ENCODE data around the gene HERC2. TPM values are rescaled to one million over a fixed set of nuclear protein-coding genes. Genes with fewer than 3 reads are reported as not detected.

HERC2 gene
- total and polyA plus RNA-seq, 5 experiments from 2014 or later, result 7.9 to 46.4 (median 11.3) TPM

DNA sequence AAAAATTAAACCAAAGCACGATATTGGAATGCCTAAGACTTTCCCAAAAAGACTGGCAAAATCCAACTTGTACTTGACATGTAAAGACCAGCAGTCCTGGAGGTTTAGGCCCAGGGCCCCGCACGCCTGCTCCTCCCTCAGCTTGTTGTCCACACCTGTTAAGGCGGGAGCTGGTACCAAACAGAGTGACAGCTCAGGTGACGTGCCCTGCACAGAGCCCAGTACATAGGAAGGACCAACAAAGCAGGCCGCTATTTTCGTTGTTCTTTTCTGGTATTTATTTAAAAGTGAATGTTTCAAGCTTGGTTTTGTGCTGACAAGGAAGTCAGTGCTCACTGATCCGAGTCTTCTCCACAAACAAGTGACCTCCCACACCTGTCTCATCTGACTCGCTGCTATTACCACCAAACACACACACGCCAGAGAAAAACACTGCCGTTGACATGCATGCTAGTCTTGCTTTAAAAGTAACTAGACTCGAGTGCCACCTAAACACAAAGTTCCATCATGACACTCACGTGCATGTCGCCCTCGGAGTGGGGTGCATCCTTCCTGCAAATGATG lies 50.2 kb downstream of the HERC2 start:
- DNase-seq, result no peak
- H3K4me3 Mint-ChIP-seq, result no peak overlapping the region
- peaks cover 5 to 85% (median 32%) of the 10 kb centered on the region in 3 donors for H3K36me3 Mint-ChIP-seq
- no peak for ATAC-seq
- POLR2A ChIA-PET, result no interaction called here
- H3K9me3 Mint-ChIP-seq, result no peaks in the 10 kb centered on the region
- H3K27ac Mint-ChIP-seq, result no peak overlapping the region
- H3K4me1 Mint-ChIP-seq, result peaks cover 0 to 3% (median 0%) of the 10 kb centered on the region in 4 donors
- no peaks in the 10 kb centered on the region for H3K27me3 Mint-ChIP-seq

DNA sequence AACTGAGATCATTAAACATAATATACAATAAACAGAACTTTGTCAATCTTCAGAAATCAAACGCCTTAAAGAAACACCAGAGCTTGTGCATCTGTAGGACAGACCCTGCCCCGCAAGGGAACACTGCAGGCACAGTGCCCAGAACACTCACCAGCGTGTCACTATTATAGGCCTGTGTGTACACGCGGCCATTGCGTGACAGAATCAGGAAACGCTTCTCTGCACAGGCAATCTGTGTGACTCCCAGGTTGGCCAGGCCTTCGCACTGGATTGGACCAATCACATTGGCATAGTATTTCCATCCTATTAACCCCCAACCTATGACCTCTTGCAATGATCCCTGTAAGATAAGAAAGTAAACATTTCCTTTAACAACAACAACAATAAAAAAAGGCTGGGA lies 52.9 kb downstream of the HERC2 start:
- peaks cover 0 to 3% (median 0%) of the 10 kb centered on the region in 4 donors for H3K4me1 Mint-ChIP-seq
- ATAC-seq (no peak), DNase-seq (no peak)
- H3K36me3 Mint-ChIP-seq, result peaks cover 5 to 88% (median 41%) of the 10 kb centered on the region in 3 donors
- no peaks in the 10 kb centered on the region for H3K9me3 Mint-ChIP-seq
- H3K27me3 Mint-ChIP-seq, result no peaks in the 10 kb centered on the region
- H3K4me3 Mint-ChIP-seq, result no peak overlapping the region
- no peak overlapping the region for H3K27ac Mint-ChIP-seq
- POLR2A ChIA-PET, result no interaction called here

DNA sequence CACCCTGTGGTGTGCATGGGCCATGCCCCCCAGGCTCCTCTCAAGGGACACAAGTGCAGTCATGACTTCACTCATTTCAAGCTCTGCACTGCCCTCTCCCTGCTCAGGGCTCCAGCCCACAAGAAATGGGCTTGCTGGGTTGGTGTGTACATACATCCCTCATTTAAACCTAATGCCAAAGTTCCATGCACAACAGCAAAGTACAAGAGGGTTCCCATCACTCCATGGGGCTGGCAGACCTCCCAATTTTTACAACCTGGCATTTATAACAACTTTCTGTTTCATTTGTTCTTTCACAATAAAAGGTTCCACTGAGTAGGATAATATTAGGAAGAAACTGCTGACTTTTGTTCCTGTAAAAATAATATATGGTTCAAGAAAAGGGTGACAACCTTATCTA lies 54.3 kb downstream of the HERC2 start:
- ATAC-seq (no peak), DNase-seq (no peak)
- Mint-ChIP-seq H3K27ac (no peak overlapping the region), H3K36me3 (peaks cover 5 to 94% (median 47%) of the 10 kb centered on the region in 3 donors), H3K4me3 (no peak overlapping the region), H3K4me1 (peaks cover 0 to 4% (median under 1%) of the 10 kb centered on the region in 4 donors), H3K9me3 (no peaks in the 10 kb centered on the region), H3K27me3 (no peaks in the 10 kb centered on the region)
- POLR2A ChIA-PET, result no interaction called here

DNA sequence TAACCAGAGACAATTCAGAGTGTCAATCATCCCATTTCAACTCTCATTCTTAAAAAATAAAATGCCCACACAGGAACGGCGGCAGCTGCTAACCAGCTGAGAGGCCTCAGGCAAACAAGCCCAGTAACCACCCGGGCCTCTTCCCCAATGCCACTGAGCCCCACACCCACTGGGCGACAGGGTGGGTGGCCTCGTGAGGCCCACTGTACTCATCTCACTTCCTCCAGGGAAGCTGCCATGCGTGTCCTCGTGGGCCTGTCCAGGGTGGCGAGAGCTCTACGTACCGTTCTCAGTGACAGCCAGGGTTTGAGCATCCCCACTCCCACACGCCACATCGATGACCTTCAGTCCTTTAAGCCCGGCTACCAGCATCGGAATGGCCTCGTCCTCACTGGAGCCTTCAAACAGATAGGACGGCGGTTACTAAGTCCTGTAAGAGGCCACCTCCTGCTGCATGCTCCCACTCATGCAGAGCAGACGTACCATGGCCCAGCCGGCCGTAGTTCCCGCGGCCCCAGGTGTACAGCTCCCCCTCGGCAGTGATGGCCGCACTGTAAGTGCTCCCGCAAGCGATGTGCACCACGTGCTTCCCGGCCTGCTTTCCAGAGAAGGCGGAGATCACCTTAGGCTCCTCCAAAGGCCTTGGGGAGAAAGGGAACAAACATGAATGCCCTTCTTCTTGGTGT lies 56.5 kb downstream of the HERC2 start:
- H3K27ac Mint-ChIP-seq, result no peak overlapping the region
- no peaks in the 10 kb centered on the region for H3K9me3 Mint-ChIP-seq
- H3K36me3 Mint-ChIP-seq, result peaks cover 5 to 94% (median 46%) of the 10 kb centered on the region in 3 donors
- DNase-seq (no peak), ATAC-seq (no peak)
- peaks cover 6 to 22% (median 10%) of the 10 kb centered on the region in 4 donors for H3K4me1 Mint-ChIP-seq
- no peak overlapping the region for H3K4me3 Mint-ChIP-seq
- POLR2A ChIA-PET, result no interaction called here
- no peaks in the 10 kb centered on the region for H3K27me3 Mint-ChIP-seq

DNA sequence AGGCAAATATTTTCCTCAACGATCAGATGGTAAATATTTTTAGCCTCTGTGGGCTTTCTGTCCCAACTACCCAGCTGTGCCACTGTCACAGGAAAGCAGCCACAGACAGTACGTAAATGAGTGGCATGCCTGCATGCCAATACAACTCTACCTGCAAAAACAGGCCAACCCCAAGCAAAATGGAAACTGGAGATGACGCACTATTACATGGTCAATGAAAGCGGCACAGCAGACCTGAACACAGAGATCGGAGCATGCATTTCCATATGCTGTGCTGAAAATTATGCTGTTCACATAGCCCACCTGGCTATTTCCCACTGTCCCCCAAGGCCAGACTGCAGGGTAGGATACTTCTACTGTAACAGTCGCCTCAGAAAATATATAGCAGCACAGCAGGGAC lies 57.8 kb downstream of the HERC2 start:
- Mint-ChIP-seq H3K4me3 (no peak overlapping the region), H3K9me3 (no peaks in the 10 kb centered on the region), H3K36me3 (peaks cover 5 to 96% (median 43%) of the 10 kb centered on the region in 3 donors), H3K4me1 (peaks cover 6 to 25% (median 10%) of the 10 kb centered on the region in 4 donors), H3K27ac (no peak overlapping the region), H3K27me3 (no peaks in the 10 kb centered on the region)
- DNase-seq (no peak), ATAC-seq (no peak)
- POLR2A ChIA-PET, result no interaction called here

DNA sequence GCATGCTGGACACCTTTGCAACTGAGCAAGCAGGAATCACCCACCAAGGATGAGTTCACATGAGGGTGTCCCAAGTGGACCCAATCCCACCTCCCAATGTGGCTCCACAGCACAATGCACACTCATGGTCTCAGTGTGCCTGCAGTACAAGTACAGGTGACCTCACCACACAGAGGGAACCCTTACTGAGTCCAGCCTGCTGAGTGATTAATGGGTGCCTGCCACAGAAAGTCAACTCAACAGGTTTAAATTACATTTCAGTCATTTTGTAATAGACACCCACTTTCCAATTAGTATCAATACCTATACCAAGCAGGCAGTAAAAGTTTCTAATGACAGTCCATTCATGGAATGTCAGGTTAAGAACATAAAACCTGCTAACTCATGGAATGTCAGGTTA lies 59.5 kb downstream of the HERC2 start:
- Mint-ChIP-seq H3K27ac (peak overlapping the region in 2 of 10 donors; percentile 36 to 46), H3K36me3 (peaks cover 0 to 92% (median 33%) of the 10 kb centered on the region in 3 donors), H3K9me3 (no peaks in the 10 kb centered on the region), H3K4me3 (no peak overlapping the region), H3K4me1 (peaks cover 6 to 25% (median 11%) of the 10 kb centered on the region in 4 donors), H3K27me3 (no peaks in the 10 kb centered on the region)
- POLR2A ChIA-PET, result no interaction called here
- DNase-seq (no peak), ATAC-seq (no peak)

DNA sequence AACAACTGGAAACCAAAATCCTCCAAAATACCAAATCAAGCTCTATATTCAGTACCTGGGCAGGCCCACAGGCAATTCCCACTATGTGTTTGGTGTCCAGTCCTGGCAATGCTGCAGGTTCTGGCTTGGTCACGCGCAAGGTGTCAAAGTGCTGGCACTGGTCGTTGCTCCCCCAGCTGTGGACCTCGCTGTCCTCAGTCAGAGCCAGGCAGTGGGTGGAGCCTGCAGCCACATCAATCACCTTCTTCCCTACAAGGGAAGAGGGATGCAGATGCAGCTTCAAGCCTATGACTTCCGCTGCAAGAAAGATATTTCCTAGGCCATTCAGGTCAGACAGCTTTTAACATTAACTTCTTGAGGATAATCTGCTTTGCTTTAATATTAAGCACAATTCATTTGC lies 61.3 kb downstream of the HERC2 start:
- Mint-ChIP-seq H3K27ac (peak overlapping the region in 5 of 10 donors; percentile 5 to 65 (median 29)), H3K36me3 (peaks cover under 1 to 94% (median 27%) of the 10 kb centered on the region in 3 donors)
- DNase-seq, result no peak

DNA sequence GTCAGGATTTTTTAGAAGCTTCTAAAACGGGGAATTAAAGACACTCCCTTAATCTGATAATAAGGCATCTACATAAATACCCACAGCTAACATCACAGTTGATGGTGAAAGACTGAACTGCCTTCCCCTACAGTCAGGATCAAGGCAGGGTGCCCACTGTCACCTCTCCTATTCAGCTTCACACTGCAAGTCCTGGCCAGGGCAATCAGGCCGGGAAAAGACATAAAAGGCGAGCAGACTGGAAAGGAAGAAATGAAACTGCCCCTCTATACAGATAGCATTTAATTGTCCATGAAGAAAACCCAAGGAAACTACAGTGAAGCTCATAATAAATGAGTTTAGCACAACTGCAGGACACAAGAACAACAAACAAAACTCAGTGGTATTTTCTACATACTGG lies 61.7 kb downstream of the HERC2 start:
- H3K4me1 Mint-ChIP-seq, result peaks cover 6 to 25% (median 12%) of the 10 kb centered on the region in 4 donors
- peaks cover 4 to 94% (median 29%) of the 10 kb centered on the region in 3 donors for H3K36me3 Mint-ChIP-seq
- H3K4me3 Mint-ChIP-seq, result no peak overlapping the region
- ATAC-seq (no peak), DNase-seq (no peak)
- H3K27ac Mint-ChIP-seq, result peak overlapping the region in 3 of 10 donors; percentile 29 to 65 (median 38)
- POLR2A ChIA-PET, result no interaction called here
- no peaks in the 10 kb centered on the region for H3K27me3 Mint-ChIP-seq
- no peaks in the 10 kb centered on the region for H3K9me3 Mint-ChIP-seq

More for the DNA sequence above, 61.3 kb downstream of the HERC2 start:
- H3K9me3 Mint-ChIP-seq, result no peaks in the 10 kb centered on the region
- ATAC-seq, result no peak
- H3K4me3 Mint-ChIP-seq, result no peak overlapping the region
- peaks cover 6 to 25% (median 12%) of the 10 kb centered on the region in 4 donors for H3K4me1 Mint-ChIP-seq
- POLR2A ChIA-PET, result no interaction called here
- no peaks in the 10 kb centered on the region for H3K27me3 Mint-ChIP-seq

DNA sequence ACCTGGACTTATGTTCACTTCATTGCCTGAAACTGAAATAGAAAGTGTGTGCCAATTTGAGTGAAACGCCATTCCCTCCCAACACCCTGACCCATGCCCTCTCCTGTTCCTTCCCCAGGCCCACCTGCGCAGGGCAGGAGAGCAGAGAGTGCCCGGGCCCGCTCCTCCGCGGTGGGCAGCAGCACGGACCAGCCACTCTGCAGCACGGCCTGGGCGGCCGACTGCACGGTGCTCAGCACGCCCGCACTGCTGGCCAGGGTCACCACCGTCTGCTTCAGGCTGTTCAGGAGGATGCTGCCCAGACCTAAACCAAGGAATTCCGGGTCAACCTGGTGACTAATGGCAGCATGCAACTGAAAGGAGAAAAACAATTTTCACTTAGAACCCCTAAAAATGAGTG lies 66.0 kb downstream of the HERC2 start:
- H3K4me1 Mint-ChIP-seq, result peaks cover 0 to 8% (median 4%) of the 10 kb centered on the region in 4 donors
- H3K36me3 Mint-ChIP-seq, result peaks cover 21 to 87% (median 40%) of the 10 kb centered on the region in 3 donors
- H3K9me3 Mint-ChIP-seq, result no peaks in the 10 kb centered on the region
- no peak overlapping the region for H3K27ac Mint-ChIP-seq
- no peak overlapping the region for H3K4me3 Mint-ChIP-seq
- ATAC-seq (no peak), DNase-seq (no peak)
- POLR2A ChIA-PET, result no interaction called here
- H3K27me3 Mint-ChIP-seq, result no peaks in the 10 kb centered on the region

DNA sequence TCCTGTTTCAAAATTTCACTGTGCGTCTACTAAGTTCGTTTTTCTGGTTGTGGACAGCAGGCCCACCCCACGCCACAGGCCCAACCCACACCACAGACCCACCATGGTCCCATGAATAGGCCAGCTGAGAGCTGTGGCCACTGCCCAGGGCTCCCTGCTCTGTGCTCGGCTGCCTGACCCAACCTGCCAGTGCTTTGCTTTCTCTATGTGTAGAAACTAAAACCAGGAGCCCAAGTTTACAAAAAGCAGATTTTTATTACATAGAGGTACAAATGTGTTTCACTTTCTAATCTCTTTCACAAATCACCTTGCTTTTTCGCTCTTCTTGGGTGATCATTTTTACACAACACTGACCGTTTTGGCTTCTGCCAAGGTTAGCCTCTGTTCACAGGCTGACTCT lies 69.1 kb downstream of the HERC2 start:
- H3K36me3 Mint-ChIP-seq, result peaks cover 37 to 84% (median 57%) of the 10 kb centered on the region in 3 donors
- ATAC-seq (no peak), DNase-seq (no peak)

DNA sequence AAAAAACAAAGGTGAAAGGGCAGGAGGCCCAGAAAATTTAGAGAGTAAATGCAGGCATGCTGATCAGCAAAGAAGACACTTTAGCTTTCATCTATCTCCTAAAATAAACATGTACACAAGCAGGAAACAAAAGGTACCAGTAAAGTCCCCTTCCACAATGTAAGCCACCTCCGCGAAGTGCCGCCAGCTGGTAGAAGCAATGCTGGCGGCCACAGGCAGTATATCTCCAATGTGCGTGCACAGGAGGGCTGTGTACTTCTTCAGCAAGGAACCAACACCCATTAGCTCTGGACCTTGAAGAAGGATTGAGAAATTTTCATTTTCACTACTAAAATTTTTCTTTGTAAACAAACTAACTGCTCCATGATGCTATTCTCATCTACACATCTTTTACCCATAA lies 75.4 kb downstream of the HERC2 start:
- H3K9me3 Mint-ChIP-seq, result peaks cover 0 to 21% (median 5%) of the 10 kb centered on the region in 9 donors
- no peak for DNase-seq
- H3K36me3 Mint-ChIP-seq, result peaks cover 33 to 88% (median 66%) of the 10 kb centered on the region in 3 donors
- peaks cover 0 to 4% (median 0%) of the 10 kb centered on the region in 4 donors for H3K4me1 Mint-ChIP-seq
- no peak overlapping the region for H3K4me3 Mint-ChIP-seq
- no peak for ATAC-seq
- H3K27ac Mint-ChIP-seq, result peak overlapping the region in 1 of 10 donors; percentile 66
- POLR2A ChIA-PET, result no interaction called here
- no peaks in the 10 kb centered on the region for H3K27me3 Mint-ChIP-seq

More for the DNA sequence above, 69.1 kb downstream of the HERC2 start:
- H3K27ac Mint-ChIP-seq, result no peak overlapping the region
- POLR2A ChIA-PET, result no interaction called here
- no peak overlapping the region for H3K4me3 Mint-ChIP-seq
- peaks cover 0 to 10% (median 0%) of the 10 kb centered on the region in 9 donors for H3K9me3 Mint-ChIP-seq
- peaks cover 0 to 5% (median 0%) of the 10 kb centered on the region in 4 donors for H3K4me1 Mint-ChIP-seq
- no peaks in the 10 kb centered on the region for H3K27me3 Mint-ChIP-seq

DNA sequence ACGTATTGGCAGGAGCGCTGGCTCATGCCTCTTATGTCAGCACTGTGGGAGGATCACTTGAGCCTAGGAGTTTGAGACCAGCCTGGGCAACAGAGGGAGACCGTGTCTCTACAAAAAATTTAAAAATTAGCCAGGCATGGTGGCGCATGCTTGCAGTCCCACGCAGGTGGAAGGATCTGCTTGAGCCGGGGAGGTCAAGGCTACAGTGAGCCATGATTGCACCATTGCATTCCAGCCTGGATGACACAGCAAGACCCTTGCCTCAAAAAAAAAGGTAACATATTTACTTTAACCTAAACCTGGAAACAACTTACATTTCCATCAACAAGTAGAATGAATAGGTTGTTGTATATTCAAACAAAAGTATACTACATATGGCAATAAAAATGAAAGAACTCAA lies 78.1 kb downstream of the HERC2 start:
- H3K36me3 Mint-ChIP-seq, result peaks cover 27 to 88% (median 70%) of the 10 kb centered on the region in 3 donors
- H3K9me3 Mint-ChIP-seq, result peaks cover 0 to 13% (median 5%) of the 10 kb centered on the region in 9 donors
- no peak overlapping the region for H3K27ac Mint-ChIP-seq
- POLR2A ChIA-PET, result no interaction called here
- H3K4me3 Mint-ChIP-seq, result no peak overlapping the region
- no peaks in the 10 kb centered on the region for H3K27me3 Mint-ChIP-seq
- DNase-seq (no peak), ATAC-seq (no peak)
- no peaks in the 10 kb centered on the region for H3K4me1 Mint-ChIP-seq

DNA sequence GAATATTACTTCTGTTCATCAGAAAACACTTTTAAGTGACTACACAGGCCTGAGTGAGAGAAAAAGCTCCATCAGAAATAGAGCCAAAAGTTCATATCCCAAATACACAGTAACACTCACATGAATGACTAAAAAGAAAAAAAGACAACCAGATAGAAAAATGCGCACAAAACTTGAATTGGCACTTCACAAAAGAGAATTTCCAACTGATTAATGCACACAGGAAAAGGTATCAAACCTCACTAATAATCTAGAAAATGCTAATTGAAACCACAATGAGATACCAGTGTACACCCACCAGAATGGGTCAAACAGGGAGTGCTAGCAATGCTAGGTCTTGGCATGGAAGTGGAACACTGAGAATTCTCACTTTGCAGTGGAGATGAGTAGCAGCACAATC lies 78.6 kb downstream of the HERC2 start:
- Mint-ChIP-seq H3K4me1 (peaks cover 0 to 4% (median 0%) of the 10 kb centered on the region in 4 donors), H3K36me3 (peaks cover 22 to 88% (median 66%) of the 10 kb centered on the region in 3 donors), H3K4me3 (no peak overlapping the region), H3K9me3 (peaks cover 0 to 11% (median 5%) of the 10 kb centered on the region in 9 donors), H3K27me3 (no peaks in the 10 kb centered on the region), H3K27ac (no peak overlapping the region)
- no peak for DNase-seq
- POLR2A ChIA-PET, result no interaction called here
- ATAC-seq, result no peak

Data from naive thymus-derived CD8-positive, alpha-beta T cell (primary cell).